HCT116 (cell line): Measurements from ENCODE around the gene UBN1. TPM values are rescaled to one million over a fixed set of nuclear protein-coding genes. Genes with fewer than 3 reads are reported as not detected.

Experiments
- ATAC-seq: fragments of 200-7000 bp; cut with Tn5 transposase; 2 replicates; pipeline ENCODE4 v1.9.1; 2020; ENCODE audit warnings: mild to moderate bottlenecking, moderate library complexity
- BruUV-seq: library from RNA; stranded (reverse); fragments of 400-500 nt; replicated peaks from 2 replicates; lab custom pipeline; 2021; lab: Mats Ljungman, UMichigan
- CTCF ChIA-PET: fragments of 300-600 bp; sonication (Branson Sonifier 250); formaldehyde crosslinking; loops from one replicate; lab custom pipeline; 2021; ENCODE audit warnings: antibody characterized with exemption; lab: Charles Lee
- POLR2A ChIA-PET: fragments of 300-600, 350-600 bp; sonication (Branson Sonifier 250); formaldehyde crosslinking; loops from one replicate; lab custom pipeline; 2021; ENCODE audit warnings: antibody characterized with exemption; lab: Charles Lee
- RAD21 ChIA-PET, 2 experiments: fragments of 300-600 bp; sonication (Branson Sonifier 250); formaldehyde crosslinking; loops; one replicate each; lab custom pipeline; 2023; ENCODE audit warnings: low total read pairs in 2 of 2; ENCODE audit not compliant: uncharacterized antibody in 2 of 2, unreplicated experiment in 2 of 2, low non-redundant PET in 1 of 2; lab: Charles Lee
- DNase-seq: peaks from one replicate; pipeline ENCODE4 v3.0.0-alpha.2; 2010; ENCODE audit warnings: low read depth, low spot score
- H2AFZ ChIP-seq: fragments of 200-600 bp; shearing (Covaris generic), sonication (generic); 2 replicates; pipeline ENCODE4 v1.6.1; 2017; ENCODE audit warnings: low read depth, mixed run types, mixed read lengths, antibody characterized with exemption, low read length; ENCODE audit not compliant: poor library complexity, severe bottlenecking
- H3K27ac ChIP-seq: 2 replicates; pipeline ENCODE4 v1.5.1; 2012; ENCODE audit warnings: low read depth, low read length
- H3K27me3 ChIP-seq: fragments of 200-600 bp; sonication (generic); 2 replicates; pipeline ENCODE4 v1.6.1; 2016; ENCODE audit warnings: mixed run types, low read length, mixed read lengths; ENCODE audit not compliant: insufficient read depth
- H3K36me3 ChIP-seq, 2 experiments: fragments of 200-500 bp in 1 of 2; fragments of 200-600 bp in 1 of 2; sonication (Bioruptor generic) in 1 of 2; sonication (generic) in 1 of 2; 2 replicates each; pipeline versions ENCODE4 v1.5.1 to v1.6.1; 2014 to 2016; ENCODE audit warnings: low read length in 2 of 2, inconsistent platforms in 1 of 2, mixed read lengths in 1 of 2, mixed run types in 1 of 2; ENCODE audit not compliant: insufficient read depth in 2 of 2, control insufficient read depth in 1 of 2
- H3K4me1 ChIP-seq, 2 experiments: fragments of 200-600 bp in 1 of 2; sonication (generic) in 1 of 2; 2 replicates each; pipeline versions ENCODE4 v1.5.1 to v1.6.1; 2012 to 2017; ENCODE audit warnings: low read length in 2 of 2, inconsistent platforms in 1 of 2, mild to moderate bottlenecking in 1 of 2, mixed read lengths in 1 of 2, mixed run types in 1 of 2, moderate library complexity in 1 of 2; ENCODE audit not compliant: insufficient read depth in 2 of 2, control insufficient read depth in 1 of 2
- H3K4me2 ChIP-seq: fragments of 200-600 bp; sonication (generic); 2 replicates; pipeline ENCODE4 v1.6.1; 2017; ENCODE audit warnings: mixed run types, low read length, mixed read lengths
- H3K4me3 ChIP-seq, 2 experiments: fragments of 200-600 bp in 1 of 2; sonication (generic) in 1 of 2; replicated peaks in 1 of 2; 2 replicates each; pipeline ENCODE4 v1.5.1; 2011 to 2016; ENCODE audit warnings: low read length in 2 of 2, control low read depth in 1 of 2, low read depth in 1 of 2, mild to moderate bottlenecking in 1 of 2, mixed read lengths in 1 of 2, mixed run types in 1 of 2
- H3K79me2 ChIP-seq: fragments of 200-600 bp; sonication (generic); 2 replicates; pipeline ENCODE4 v1.6.1; 2017; ENCODE audit warnings: mild to moderate bottlenecking, mixed run types, low read length, moderate library complexity, mixed read lengths; ENCODE audit not compliant: insufficient read depth
- H3K9ac ChIP-seq: fragments of 200-600 bp; sonication (generic); 2 replicates; pipeline ENCODE4 v1.6.1; 2016; ENCODE audit warnings: low read length, mixed read lengths
- H3K9me2 ChIP-seq: fragments of 200-600 bp; sonication (generic), shearing (Covaris generic); 2 replicates; pipeline ENCODE4 v1.6.1; 2017; ENCODE audit warnings: mixed run types, mild to moderate bottlenecking, moderate library complexity; ENCODE audit not compliant: insufficient read depth
- H3K9me3 ChIP-seq, 2 experiments: fragments of 200-500 bp in 1 of 2; fragments of 200-600 bp in 1 of 2; sonication (Bioruptor generic) in 1 of 2; sonication (generic) in 1 of 2; 2 replicates each; pipeline ENCODE4 v1.6.1; 2014 to 2017; ENCODE audit warnings: low read length in 2 of 2, mixed read lengths in 2 of 2, inconsistent platforms in 1 of 2, low read depth in 1 of 2, mild to moderate bottlenecking in 1 of 2, mixed run types in 1 of 2, moderate library complexity in 1 of 2; ENCODE audit not compliant: control insufficient read depth in 1 of 2, insufficient read depth in 1 of 2
- H4K20me1 ChIP-seq: fragments of 200-600 bp; sonication (generic), shearing (Covaris generic); 2 replicates; pipeline ENCODE4 v1.6.1; 2017; ENCODE audit warnings: mixed run types, mild to moderate bottlenecking, moderate library complexity; ENCODE audit not compliant: insufficient read depth
- CBX3 ChIP-seq: IDR thresholded peaks from 2 replicates; pipeline ENCODE4 v1.6.1; 2012; ENCODE audit warnings: low read depth
- CEBPB ChIP-seq: IDR thresholded peaks from 2 replicates; pipeline ENCODE4 v1.6.1; 2012; ENCODE audit warnings: low read depth
- CTCF ChIP-seq, 3 experiments: fragments of 200-600 bp in 1 of 3; sonication (generic) in 1 of 3; IDR thresholded peaks in 2 of 3; conservative IDR thresholded peaks in 1 of 3; 2 replicates each; pipeline ENCODE4 v1.5.1; 2012 to 2017; ENCODE audit warnings: low read depth in 2 of 3, low read length in 2 of 3, antibody characterized with exemption in 1 of 3, borderline replicate concordance in 1 of 3, control low read depth in 1 of 3, mild to moderate bottlenecking in 1 of 3, mixed read lengths in 1 of 3, mixed run types in 1 of 3, moderate library complexity in 1 of 3; ENCODE audit not compliant: insufficient read depth in 1 of 3
- EGR1 ChIP-seq: IDR thresholded peaks from 2 replicates; pipeline ENCODE4 v1.6.1; 2012; ENCODE audit warnings: low read depth
- ELF1 ChIP-seq: IDR thresholded peaks from 2 replicates; pipeline ENCODE4 v1.6.1; 2012; ENCODE audit warnings: low read depth, borderline replicate concordance
- EZH2 ChIP-seq: fragments of 200-600 bp; sonication (generic); IDR thresholded peaks from 2 replicates; pipeline ENCODE4 v1.6.1; 2017; ENCODE audit warnings: antibody characterized with exemption, mixed run types
- EZH2phosphoT487 ChIP-seq: fragments of 200-600 bp; IDR thresholded peaks from 2 replicates; pipeline ENCODE4 v1.6.1; 2018; ENCODE audit warnings: antibody characterized with exemption, borderline replicate concordance
- FOSL1 ChIP-seq: IDR thresholded peaks from 2 replicates; pipeline ENCODE4 v1.6.1; 2012; ENCODE audit warnings: low read depth
- JUND ChIP-seq: IDR thresholded peaks from 2 replicates; pipeline ENCODE4 v1.6.1; 2012
- MAX ChIP-seq: IDR thresholded peaks from 2 replicates; pipeline ENCODE4 v1.6.1; 2012
- POLR2A ChIP-seq: IDR thresholded peaks from 2 replicates; pipeline ENCODE4 v1.7.0; 2011; ENCODE audit warnings: borderline replicate concordance; ENCODE audit not compliant: insufficient read depth, insufficient read length; ENCODE audit errors: extremely low read depth
- RAD21 ChIP-seq: IDR thresholded peaks from 2 replicates; pipeline ENCODE4 v1.6.1; 2012; ENCODE audit warnings: low read depth, mild to moderate bottlenecking
- REST ChIP-seq: IDR thresholded peaks from 2 replicates; pipeline ENCODE4 v1.6.1; 2012; ENCODE audit warnings: low read depth
- SIN3A ChIP-seq: IDR thresholded peaks from 2 replicates; pipeline ENCODE4 v1.6.1; 2012; ENCODE audit warnings: low read depth
- SP1 ChIP-seq: IDR thresholded peaks from 2 replicates; pipeline ENCODE4 v1.6.1; 2012; ENCODE audit warnings: low read depth
- YY1 ChIP-seq: IDR thresholded peaks from 2 replicates; pipeline ENCODE4 v1.6.1; 2011; ENCODE audit warnings: low read length, low read depth, moderate library complexity, mild to moderate bottlenecking; ENCODE audit not compliant: insufficient replicate concordance; ENCODE audit errors: extremely low read depth
- ZBTB33 ChIP-seq: IDR thresholded peaks from 2 replicates; pipeline ENCODE4 v1.6.1; 2011; ENCODE audit warnings: mild to moderate bottlenecking, low read length, moderate library complexity; ENCODE audit not compliant: insufficient replicate concordance; ENCODE audit errors: extremely low read depth
- ZFX ChIP-seq: fragments of 450-650 bp; IDR thresholded peaks from 2 replicates; pipeline ENCODE4 v1.6.1; 2017
- ZNF274 ChIP-seq: fragments of 200-500 bp; sonication (Bioruptor generic); IDR thresholded peaks from 2 replicates; pipeline ENCODE4 v1.6.1; 2014; ENCODE audit warnings: mild to moderate bottlenecking, low read depth, low read length, inconsistent platforms
- intact Hi-C: fragments of 100-400 bp; cut with micrococcal nuclease; formaldehyde crosslinking; loops from 2 replicates; pipeline ENCODE4 v1.10.0; 2022
- total RNA-seq: library from RNA; stranded (reverse); gene quantifications from one replicate; pipeline ENCODE4 v1.2.1, GENCODE V29; 2021; ENCODE audit not compliant: unreplicated experiment

Gene UBN1
- total RNA-seq, 1 experiment from 2014 or later = 31.9 TPM

GRCh38 chr16:4826526-4826925, 20.8 kb upstream of the UBN1 start:
- POLR2A ChIA-PET = no interaction called here
- no peak for TF ChIP-seq ZNF274
- no peak for TF ChIP-seq CTCF (IDR thresholded peaks at IDR 0.05 in 2 of 3, conservative IDR thresholded peaks at IDR 0.05 in 1 of 3; ENCODE audit: borderline replicate concordance in 1 of 3, insufficient read depth in 1 of 3, low read depth in 2 of 3, low read length in 2 of 3)
- no peak for TF ChIP-seq FOSL1
- TF ChIP-seq EZH2 = no peak
- no peak for TF ChIP-seq ELF1
- no peak for TF ChIP-seq SP1
- no peak for TF ChIP-seq POLR2A
- TF ChIP-seq REST = no peak
- TF ChIP-seq CEBPB = no peak
- TF ChIP-seq ZFX = no peak
- no peak for TF ChIP-seq EGR1
- TF ChIP-seq EZH2phosphoT487 = no peak
- TF ChIP-seq YY1 = no peak
- no peak for TF ChIP-seq RAD21
- TF ChIP-seq ZBTB33 = no peak
- no peak for TF ChIP-seq SIN3A
- no peak for TF ChIP-seq CBX3
- TF ChIP-seq MAX = no peak
- no peak for TF ChIP-seq JUND
- Histone ChIP-seq H3K4me1 (no peaks in the 10 kb centered on the region), H3K9me2 (no peaks in the 10 kb centered on the region), H4K20me1 (no peaks in the 10 kb centered on the region), H3K36me3 (peaks cover 56 to 65% of the 10 kb centered on the region in 2 experiments), H3K79me2 (peaks cover 7% of the 10 kb centered on the region; the same call in 1 of the 2 replicates), H3K9me3 (no peaks in the 10 kb centered on the region), H3K27ac (no peak overlapping the region), H2AFZ (no peak overlapping the region), H3K27me3 (no peaks in the 10 kb centered on the region), H3K9ac (no peak overlapping the region), H3K4me2 (no peak overlapping the region), H3K4me3 (no peak overlapping the region)
- intact Hi-C loops = no loop called here
- DNase-seq (no peak), ATAC-seq (no peak)
- CTCF ChIA-PET = no interaction called here
- RAD21 ChIA-PET = no interaction called here
- BruUV-seq = no TSS peak
